GM23248 (cell line): ENCODE measurements around the gene SAPCD2. TPM values are rescaled to one million over a fixed set of nuclear protein-coding genes. Genes with fewer than 3 reads are reported as not detected.

Source experiments
- DNase-seq: peaks from one replicate; pipeline ENCODE4 v3.0.0-alpha.2; 2015
- H2AFZ ChIP-seq: fragments of 200-600 bp; sonication (generic); 2 replicates; pipeline ENCODE4 v1.6.1; 2016; ENCODE audit warnings: antibody characterized with exemption
- H3F3A ChIP-seq: fragments of 200-600 bp; sonication (generic); 2 replicates; pipeline ENCODE4 v1.6.1; 2016; ENCODE audit warnings: mild to moderate bottlenecking, antibody characterized with exemption, mixed run types; ENCODE audit not compliant: insufficient read depth
- H3K27ac ChIP-seq: fragments of 200-600 bp; sonication (generic); 2 replicates; pipeline ENCODE4 v1.5.1; 2016; ENCODE audit warnings: mild to moderate bottlenecking
- H3K27me3 ChIP-seq: fragments of 200-600 bp; sonication (generic); replicated peaks from 2 replicates; pipeline ENCODE4 v1.6.1; 2016; ENCODE audit warnings: mild to moderate bottlenecking; ENCODE audit not compliant: insufficient read depth
- H3K36me3 ChIP-seq: fragments of 200-600 bp; sonication (generic); 2 replicates; pipeline ENCODE4 v1.6.1; 2016; ENCODE audit warnings: low read depth, mild to moderate bottlenecking
- H3K4me1 ChIP-seq: fragments of 200-600 bp; sonication (generic); 2 replicates; pipeline ENCODE4 v1.6.1; 2016; ENCODE audit warnings: mild to moderate bottlenecking; ENCODE audit not compliant: insufficient read depth
- H3K4me2 ChIP-seq: fragments of 200-600 bp; sonication (generic); one replicate; pipeline ENCODE4 v1.6.1; 2016; ENCODE audit warnings: mild to moderate bottlenecking; ENCODE audit not compliant: unreplicated experiment
- H3K4me3 ChIP-seq: fragments of 200-600 bp; sonication (generic); 2 replicates; pipeline ENCODE4 v1.5.1; 2016; ENCODE audit warnings: mild to moderate bottlenecking
- H3K79me2 ChIP-seq: fragments of 200-600 bp; sonication (generic); 2 replicates; pipeline ENCODE4 v1.6.1; 2016; ENCODE audit warnings: mild to moderate bottlenecking; ENCODE audit not compliant: insufficient read depth
- H3K9ac ChIP-seq: fragments of 200-600 bp; sonication (generic); 2 replicates; pipeline ENCODE4 v1.6.1; 2016; ENCODE audit warnings: mild to moderate bottlenecking
- H3K9me2 ChIP-seq: fragments of 200-600 bp; sonication (generic); 2 replicates; pipeline ENCODE4 v1.6.1; 2016; ENCODE audit warnings: mixed run types, mild to moderate bottlenecking, moderate library complexity; ENCODE audit not compliant: insufficient read depth
- H3K9me3 ChIP-seq: fragments of 200-600 bp; sonication (generic); one replicate; pipeline ENCODE4 v1.6.1; 2017; ENCODE audit warnings: low read depth
- H4K20me1 ChIP-seq: fragments of 200-600 bp; sonication (generic); 2 replicates; pipeline ENCODE4 v1.6.0; 2016; ENCODE audit not compliant: insufficient read depth
- EZH2 ChIP-seq: fragments of 200-600 bp; sonication (generic); IDR thresholded peaks from 2 replicates; pipeline ENCODE4 v1.6.1; 2018; ENCODE audit warnings: antibody characterized with exemption, mild to moderate bottlenecking; ENCODE audit not compliant: insufficient read depth, poor library complexity, severe bottlenecking
- EZH2phosphoT487 ChIP-seq: fragments of 200-600 bp; sonication (generic); IDR thresholded peaks from 2 replicates; pipeline ENCODE4 v1.6.1; 2018; ENCODE audit warnings: antibody characterized with exemption, moderate library complexity, mild to moderate bottlenecking, low read depth; ENCODE audit not compliant: insufficient read depth
- WGBS, 2 experiments: methylation state at CpG; one replicate each; pipeline ENCODE4 v1.1.6; 2015 to 2017; ENCODE audit warnings: low lambda C conversion rate in 2 of 2, low coverage in 1 of 2; ENCODE audit errors: missing lambda C conversion rate in 2 of 2; 5-methylcytosine and 5-hydroxymethylcytosine counted together
- in situ Hi-C: fragments of 300-500 bp; cut with MboI; formaldehyde crosslinking; loops from 2 replicates; pipeline ENCODE4 v1.15.0; 2020
- polyA plus RNA-seq: library from polyadenylated mRNA; unstranded; fragments of >200 nt; fragmentation: Nextera tagmentation; extraction: Ambion mirVana; gene quantifications from 2 replicates; pipeline ENCODE4 v1.2.1, GENCODE V29; 2016
- total RNA-seq: library from RNA; depleted of rRNA; stranded (reverse); fragments of >200 nt; shearing (Covaris generic); gene quantifications from 2 replicates; pipeline ENCODE4 v1.2.3, GENCODE V29; 2014

Gene SAPCD2
- total and polyA plus RNA-seq, 2 experiments from 2014 or later = 0.88 to 5.4 TPM

DNA sequence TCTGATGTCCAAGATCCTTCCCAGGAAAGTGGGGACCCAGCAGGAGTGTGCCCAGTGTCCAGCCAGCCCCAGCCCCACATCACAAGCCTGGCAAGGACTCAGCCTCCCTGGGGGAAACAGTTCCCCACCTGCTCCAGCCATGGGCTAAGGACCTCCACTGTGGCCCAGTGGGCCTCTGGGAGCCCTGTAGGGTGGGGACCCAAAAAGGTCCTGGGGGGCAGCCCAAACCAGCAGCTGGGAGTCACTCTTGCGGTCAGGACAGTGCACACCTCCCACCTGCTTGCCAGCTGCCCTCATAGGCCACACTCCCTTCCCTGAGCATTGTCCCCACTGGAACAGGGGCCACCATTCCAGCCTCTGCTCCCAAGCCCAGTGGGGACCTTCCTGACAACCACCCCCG is 44.0 kb downstream of the SAPCD2 start:
- Histone ChIP-seq H3K36me3 (no peaks in the 10 kb centered on the region), H2AFZ (no peak overlapping the region), H3K27ac (no peak overlapping the region), H3K9me2 (no peaks in the 10 kb centered on the region), H3K4me2 (no peak overlapping the region), H3K9me3 (no peaks in the 10 kb centered on the region), H3K4me3 (no peak overlapping the region), H3K9ac (no peak overlapping the region), H3K4me1 (no peaks in the 10 kb centered on the region), H3K27me3 (no peaks in the 10 kb centered on the region), H3K79me2 (no peaks in the 10 kb centered on the region), H3F3A (no peaks in the 10 kb centered on the region), H4K20me1 (no peaks in the 10 kb centered on the region)
- no peak for DNase-seq
- 64 to 70% methylated on average over 2 of the region's 2 CpGs for WGBS, 2 experiments
- in situ Hi-C loops = no loop called here
- TF ChIP-seq EZH2phosphoT487 (no peak), EZH2 (no peak)

DNA sequence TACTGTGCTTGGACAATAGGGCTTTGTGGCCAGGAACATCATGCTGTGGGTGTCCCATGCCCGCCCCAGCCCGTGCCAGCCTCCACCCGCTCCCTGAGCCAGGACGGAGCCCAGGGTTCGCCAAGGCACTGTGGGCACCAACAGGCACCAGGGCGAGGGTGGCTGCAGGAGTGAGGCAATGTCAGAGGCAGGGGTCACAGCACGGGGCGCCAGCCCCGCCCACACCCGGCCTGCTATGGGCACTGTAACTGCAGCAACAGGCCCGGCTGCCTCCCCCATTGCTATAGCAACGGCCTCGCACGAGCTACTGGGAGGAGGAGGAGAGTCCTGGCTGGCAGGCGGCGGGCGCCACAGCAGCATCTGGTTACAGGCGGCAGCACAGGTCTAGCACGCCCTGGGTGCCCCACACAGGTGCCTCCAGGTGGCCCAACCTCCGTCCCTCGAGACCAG is 44.8 kb downstream of the SAPCD2 start:
- Histone ChIP-seq H3K4me1 (no peaks in the 10 kb centered on the region), H3K4me2 (no peak overlapping the region), H3K27me3 (no peaks in the 10 kb centered on the region), H3K27ac (no peak overlapping the region), H3K9me3 (no peaks in the 10 kb centered on the region), H3K79me2 (no peaks in the 10 kb centered on the region), H4K20me1 (no peaks in the 10 kb centered on the region), H3K4me3 (no peak overlapping the region), H3K9me2 (no peaks in the 10 kb centered on the region), H3F3A (no peaks in the 10 kb centered on the region), H3K9ac (no peak overlapping the region), H3K36me3 (no peaks in the 10 kb centered on the region), H2AFZ (no peak overlapping the region)
- TF ChIP-seq EZH2phosphoT487 (no peak), EZH2 (no peak)
- DNase-seq = no peak
- 85% methylated on average over 18 to 19 of the region's 21 CpGs for WGBS, 2 experiments
- in situ Hi-C loops = no loop called here

DNA sequence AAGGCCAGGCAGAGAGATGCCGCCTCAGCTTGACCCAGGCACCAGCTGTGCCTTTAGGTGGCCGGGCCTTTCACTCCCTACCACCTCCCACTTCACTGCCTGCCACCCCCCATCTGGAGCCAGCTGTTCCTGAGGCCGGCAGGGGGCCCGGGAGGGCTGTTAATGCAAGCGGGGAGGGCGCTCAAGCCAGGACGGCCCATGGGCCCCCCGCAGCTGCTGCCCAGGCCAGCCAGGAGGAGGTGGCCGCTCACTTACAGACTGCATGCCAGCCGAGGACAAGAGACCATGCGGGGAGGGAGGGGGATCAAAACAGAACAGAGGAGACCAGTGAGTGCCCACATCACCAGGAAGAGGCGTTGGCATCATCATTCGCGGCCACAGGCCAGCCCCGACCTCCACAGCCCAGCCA is 46.8 kb downstream of the SAPCD2 start:
- Histone ChIP-seq H2AFZ (no peak overlapping the region), H3K9me2 (no peaks in the 10 kb centered on the region), H3K27ac (no peak overlapping the region), H3K9me3 (no peaks in the 10 kb centered on the region), H3K4me1 (no peaks in the 10 kb centered on the region), H3K79me2 (no peaks in the 10 kb centered on the region), H3K9ac (no peak overlapping the region), H3K36me3 (no peaks in the 10 kb centered on the region), H3F3A (no peaks in the 10 kb centered on the region), H3K4me3 (no peak overlapping the region), H3K27me3 (no peaks in the 10 kb centered on the region), H3K4me2 (no peak overlapping the region), H4K20me1 (no peaks in the 10 kb centered on the region)
- 90% methylated on average over 7 to 15 of the region's 15 CpGs for WGBS, 2 experiments
- in situ Hi-C loops = no loop called here
- DNase-seq = no peak
- TF ChIP-seq EZH2 = no peak
- TF ChIP-seq EZH2phosphoT487 = no peak

DNA sequence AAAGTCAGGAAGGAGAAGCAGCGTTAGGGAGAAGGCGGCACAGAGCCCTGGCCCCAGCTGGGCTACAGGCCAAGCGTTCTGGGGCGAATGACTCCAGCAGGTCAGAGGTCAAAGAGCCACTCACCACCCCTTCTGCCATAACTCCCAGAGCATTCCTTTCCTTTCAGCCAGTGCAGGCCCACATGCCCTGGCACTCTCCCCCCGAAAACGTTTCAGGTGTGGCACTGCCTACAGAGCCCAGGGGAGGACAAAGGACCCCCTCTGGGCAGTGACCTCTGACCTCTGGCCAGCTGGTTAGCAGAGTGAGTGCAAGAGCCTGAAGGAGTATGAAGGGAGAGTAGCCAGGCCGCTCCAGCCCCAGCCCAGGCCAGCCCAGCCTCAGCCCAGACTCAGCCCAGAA is 47.2 kb downstream of the SAPCD2 start:
- Histone ChIP-seq H3K9me3 (no peaks in the 10 kb centered on the region), H3K9ac (no peak overlapping the region), H4K20me1 (no peaks in the 10 kb centered on the region), H3K27me3 (no peaks in the 10 kb centered on the region), H2AFZ (no peak overlapping the region), H3K4me2 (no peak overlapping the region), H3K36me3 (no peaks in the 10 kb centered on the region), H3K79me2 (no peaks in the 10 kb centered on the region), H3K4me1 (no peaks in the 10 kb centered on the region), H3F3A (no peaks in the 10 kb centered on the region), H3K9me2 (no peaks in the 10 kb centered on the region), H3K27ac (no peak overlapping the region), H3K4me3 (no peak overlapping the region)
- in situ Hi-C loops = no loop called here
- DNase-seq = no peak
- WGBS, 2 experiments = 85 to 86% methylated on average over 7 of the region's 7 CpGs
- TF ChIP-seq EZH2phosphoT487 = no peak

DNA sequence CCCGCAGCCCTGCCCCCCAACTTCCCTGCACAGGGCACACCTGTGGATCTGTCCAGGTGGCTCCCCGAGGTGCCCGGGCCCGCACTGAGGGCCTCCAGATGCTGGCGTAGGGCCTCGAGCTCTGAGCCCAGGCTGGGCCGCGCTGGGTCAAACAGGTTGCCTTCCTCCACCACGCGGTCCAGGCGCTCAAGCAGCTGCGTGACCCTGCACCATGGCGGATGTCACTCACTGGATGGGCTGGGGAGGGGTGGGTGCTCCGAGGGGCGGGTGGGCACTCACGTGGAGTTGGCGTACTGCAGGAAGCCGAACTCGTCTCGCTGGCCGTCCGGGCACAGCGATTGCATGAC is 47.7 kb downstream of the SAPCD2 start:
- no peaks in the 10 kb centered on the region for H3F3A ChIP-seq
- H3K4me1 ChIP-seq = no peaks in the 10 kb centered on the region
- no peak for DNase-seq
- no peaks in the 10 kb centered on the region for H3K36me3 ChIP-seq
- no peak overlapping the region for H3K27ac ChIP-seq
- H4K20me1 ChIP-seq = no peaks in the 10 kb centered on the region
- H3K4me3 ChIP-seq = no peak overlapping the region
- H3K27me3 ChIP-seq = no peaks in the 10 kb centered on the region
- no peaks in the 10 kb centered on the region for H3K9me2 ChIP-seq
- no peaks in the 10 kb centered on the region for H3K79me2 ChIP-seq
- H3K9ac ChIP-seq = no peak overlapping the region
- no peaks in the 10 kb centered on the region for H3K9me3 ChIP-seq
- in situ Hi-C loops = no loop called here
- TF ChIP-seq EZH2 = no peak
- no peak for TF ChIP-seq EZH2phosphoT487
- no peak overlapping the region for H3K4me2 ChIP-seq
- WGBS, 2 experiments = 91 to 92% methylated on average over 20 to 22 of the region's 23 CpGs
- H2AFZ ChIP-seq = no peak overlapping the region
